Stimulated activated CD8-positive, alpha-beta memory T cell treated with anti-CD3 and anti-CD28 coated beads, Interleukin-12 subunit alpha, Interleukin-12 subunit beta, amount 100 ng/mL, for 24 hours (primary cell): ENCODE results near the gene PDE6A.
"Not testable (repeated sequence)": the region's sequence is repeated elsewhere in the genome, so short reads cannot be mapped to it uniquely, and the experiment has no call there.

Experiments
- DNase-seq: peaks from one replicate; pipeline ENCODE4 v3.0.0-alpha.2; 2020; ENCODE audit errors: extremely low read depth

PDE6A gene

DNA sequence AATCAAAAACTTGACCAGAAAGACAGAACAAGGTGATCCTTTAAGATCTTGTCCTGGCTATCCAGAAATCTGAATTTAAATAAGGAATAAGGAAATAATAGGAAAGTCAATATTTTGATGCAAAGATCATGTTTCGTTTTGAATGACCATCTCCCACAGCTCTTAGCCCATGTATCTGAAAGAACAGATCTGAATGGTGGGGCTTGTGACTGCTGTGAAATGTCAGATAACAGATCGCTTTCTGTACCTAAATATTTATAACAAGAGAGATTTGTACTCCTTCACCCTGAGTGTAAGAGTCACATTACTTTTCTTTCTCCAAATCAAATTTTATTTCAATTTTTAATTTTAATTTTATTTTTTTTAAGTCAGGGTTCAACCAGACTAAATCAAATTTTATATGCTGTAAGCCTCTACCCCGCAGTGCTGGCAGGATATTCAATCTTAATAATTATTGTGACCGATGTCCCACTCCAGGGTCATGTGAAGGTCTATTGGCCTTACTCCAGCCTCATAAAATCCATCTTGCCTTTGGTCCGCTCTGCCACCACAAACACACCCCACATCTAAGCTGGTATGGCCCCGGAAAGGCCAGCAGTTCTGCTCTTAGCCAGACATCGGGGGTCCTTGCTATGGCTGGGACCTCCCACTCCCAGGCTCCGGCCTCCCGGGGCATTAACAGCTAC lies 9.0 kb upstream of the PDE6A start:
- no peak for DNase-seq

DNA sequence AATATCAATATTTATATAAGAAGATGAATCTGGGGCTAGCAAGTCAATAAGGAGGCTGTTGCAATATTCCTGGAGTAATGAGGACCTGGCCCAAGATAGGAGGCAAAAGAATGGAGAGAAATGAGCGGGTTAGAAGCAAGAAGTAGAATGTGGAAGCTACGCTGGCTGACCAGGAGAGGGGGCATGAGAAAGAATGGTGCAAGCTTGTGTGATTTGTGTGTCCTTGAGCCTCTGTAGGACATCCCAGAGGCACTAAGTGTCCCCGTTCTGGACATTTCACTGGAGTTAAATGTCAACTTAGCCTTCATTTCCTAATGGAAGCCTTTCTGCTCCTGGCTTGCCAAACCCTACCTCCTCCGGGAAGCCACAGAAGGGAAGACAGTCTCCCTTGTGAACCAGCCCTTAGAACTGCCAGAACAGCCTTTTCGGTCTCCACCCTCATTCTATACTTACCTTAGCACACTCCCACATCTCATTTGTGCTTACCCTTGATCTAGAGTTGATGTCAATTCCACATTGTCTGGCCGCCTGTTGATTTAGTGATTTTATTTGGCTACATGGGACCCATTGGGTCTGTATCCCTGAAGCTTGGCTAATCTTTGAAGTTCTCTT lies 6.7 kb upstream of the PDE6A start:
- DNase-seq = no peak

DNA sequence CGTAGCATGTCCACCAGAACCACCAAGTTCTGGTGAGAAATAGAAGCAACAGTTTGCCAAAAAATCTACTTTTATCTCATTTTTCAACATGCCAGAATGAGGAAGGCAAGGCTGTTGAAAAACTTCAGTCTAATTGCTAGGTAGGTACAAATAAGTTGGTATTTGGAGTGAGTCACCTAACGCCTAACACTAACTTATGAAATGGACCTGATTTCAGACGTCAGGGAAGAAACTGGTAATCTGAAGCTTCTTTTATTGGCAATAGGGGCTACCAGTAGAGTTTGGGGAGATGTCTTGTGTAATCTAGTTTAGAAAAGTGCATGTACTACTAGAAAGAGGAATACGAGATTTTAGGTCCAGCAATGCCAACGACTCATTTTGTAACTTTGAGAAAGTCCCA lies 4.4 kb upstream of the PDE6A start:
- DNase-seq = no peak

DNA sequence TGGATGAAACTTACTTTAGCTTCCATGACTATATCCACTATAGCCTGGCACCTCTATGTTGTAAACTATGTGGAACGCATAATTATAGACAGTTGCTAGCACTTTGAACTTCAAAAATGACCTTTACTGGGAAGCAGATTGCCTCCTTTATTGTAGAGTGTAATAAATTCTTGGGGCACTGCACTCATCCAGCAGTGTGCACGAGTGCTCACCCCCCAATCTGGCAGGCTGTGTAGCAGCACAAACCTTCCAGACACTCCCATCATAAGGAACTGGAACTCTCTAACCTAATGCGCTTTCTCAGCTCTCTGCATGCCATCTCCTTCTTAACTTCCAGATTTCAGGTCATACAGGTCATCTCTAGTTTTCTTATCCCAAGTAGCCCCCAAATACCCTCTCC lies 1.5 kb upstream of the PDE6A start:
- no peak for DNase-seq

DNA sequence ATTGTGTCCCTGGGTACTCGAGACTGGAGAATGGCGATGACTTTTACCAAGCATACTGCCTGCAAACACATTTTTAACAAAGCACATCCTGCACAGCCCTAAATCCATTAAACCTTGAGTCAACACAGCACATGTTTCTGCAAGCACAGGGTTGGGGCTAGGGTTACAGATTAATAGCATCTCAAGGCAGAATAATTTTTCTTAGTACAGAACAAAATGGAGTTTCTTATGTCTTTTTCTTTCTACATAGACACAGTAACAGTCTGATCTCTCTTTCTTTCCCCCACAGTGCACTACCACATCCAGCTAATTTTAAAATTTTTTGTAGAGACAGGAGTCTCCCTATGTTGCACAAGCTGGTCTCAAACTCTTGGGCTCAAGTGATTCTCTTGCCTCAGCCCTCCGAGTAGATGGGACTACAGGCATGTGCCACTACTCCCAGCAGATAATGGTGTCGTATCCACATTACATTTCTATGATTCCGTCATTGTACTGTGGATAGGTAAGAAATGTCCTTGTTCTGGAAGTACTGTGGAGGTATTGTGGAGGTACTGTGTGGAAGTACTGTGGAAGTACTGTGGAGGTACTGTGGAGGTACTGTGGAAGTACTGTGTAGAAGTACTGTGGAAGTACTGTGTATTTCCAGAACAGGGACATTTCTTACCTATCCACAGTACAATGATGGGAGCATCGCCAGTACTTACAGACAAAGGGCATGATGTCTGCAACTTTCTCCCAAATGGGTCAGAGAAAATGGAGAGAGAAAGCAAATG lies 1.2 kb downstream of the PDE6A start:
- not testable (repeated sequence) for DNase-seq

DNA sequence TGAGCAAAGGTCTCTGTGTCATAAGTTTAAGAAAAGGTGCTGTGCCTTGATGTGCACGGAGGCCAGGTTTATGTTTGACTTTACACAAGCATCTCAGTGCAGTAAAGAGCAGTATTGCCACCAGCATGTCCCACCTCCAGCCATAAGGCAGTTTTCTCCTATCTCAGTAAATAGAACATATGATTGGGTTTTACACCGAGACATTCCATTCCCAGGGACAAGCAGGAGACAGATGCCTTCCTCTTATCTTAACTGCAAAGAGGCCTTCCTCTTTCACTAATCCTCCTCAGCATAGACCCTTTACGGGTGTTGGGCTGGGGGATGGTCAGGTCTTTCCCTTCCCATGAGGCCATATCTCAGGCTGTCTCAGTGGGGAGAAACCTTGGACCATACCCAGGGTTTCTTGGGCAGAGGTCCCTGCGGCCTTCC lies 1.8 kb downstream of the PDE6A start:
- not testable (repeated sequence) for DNase-seq

DNA sequence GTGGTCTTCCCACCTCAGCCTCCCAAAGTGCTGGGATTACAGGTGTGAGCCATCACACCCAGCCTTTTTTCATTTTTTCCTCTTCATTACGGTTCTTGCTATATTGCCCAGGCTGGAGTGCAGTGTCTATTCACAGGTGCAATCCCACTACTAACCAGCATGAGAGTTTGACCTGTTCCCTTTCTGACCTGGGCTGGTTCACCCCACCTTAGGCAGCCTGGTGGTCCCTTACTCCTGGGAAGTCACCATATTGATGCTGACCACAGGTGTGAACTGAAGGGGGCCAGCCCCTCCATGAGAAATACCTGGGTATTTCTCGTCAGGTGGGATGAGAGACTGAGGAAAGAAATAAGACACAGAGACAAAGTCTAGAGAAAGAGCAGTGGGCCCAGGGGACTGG lies 2.4 kb downstream of the PDE6A start:
- DNase-seq = no peak

DNA sequence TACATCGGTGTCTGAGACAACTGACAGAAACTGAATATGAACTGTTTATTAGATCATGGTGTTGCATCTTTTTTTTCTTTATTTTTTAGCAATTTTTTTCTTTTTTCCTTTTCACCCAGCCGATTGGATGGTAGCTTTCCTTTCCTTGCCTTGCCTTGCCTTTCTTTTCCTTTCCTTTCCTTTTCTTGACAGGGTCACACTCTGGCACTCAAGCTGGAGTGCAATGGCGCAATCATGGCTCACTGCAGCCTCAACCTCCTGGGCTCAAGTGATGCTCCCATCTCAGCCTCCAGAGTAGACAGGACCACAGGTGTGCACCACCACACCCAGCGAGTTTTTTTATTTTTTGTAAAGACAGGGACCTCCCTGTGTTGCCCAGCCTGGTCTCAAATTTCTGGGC lies 2.8 kb downstream of the PDE6A start:
- DNase-seq = no peak

DNA sequence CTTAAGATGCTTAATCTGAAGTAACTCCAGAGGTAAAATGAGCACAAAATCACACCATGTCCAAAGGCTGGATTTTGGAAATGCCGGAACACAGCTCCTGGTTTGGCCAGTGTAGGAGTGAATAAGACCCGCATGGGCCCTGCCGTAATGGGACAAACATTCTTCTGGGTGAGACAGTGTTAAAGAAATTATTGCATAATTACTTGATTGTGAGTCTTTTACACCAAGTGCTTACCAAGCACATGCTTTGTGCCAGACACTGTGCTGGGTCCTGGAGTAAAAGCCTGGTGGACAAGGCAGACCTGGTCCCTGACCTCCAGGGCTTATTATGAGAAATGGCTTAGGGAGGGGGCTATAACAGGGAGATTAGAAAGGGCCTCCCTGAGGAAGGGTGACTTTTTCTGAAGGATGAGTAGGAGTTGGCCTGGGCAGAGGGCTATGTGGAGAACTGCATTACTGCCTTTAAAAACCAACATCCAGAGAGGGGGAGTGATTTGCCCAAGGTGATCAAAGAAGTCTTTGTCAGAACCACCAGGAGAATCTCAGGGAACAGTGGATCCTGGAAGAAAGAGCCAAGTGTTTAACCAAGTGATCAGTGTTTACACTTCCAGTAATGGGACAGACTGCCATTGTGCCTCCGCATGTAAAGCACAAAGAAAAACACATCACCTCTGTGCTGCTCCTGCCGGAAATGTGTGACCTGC lies 3.5 kb downstream of the PDE6A start:
- DNase-seq = no peak

DNA sequence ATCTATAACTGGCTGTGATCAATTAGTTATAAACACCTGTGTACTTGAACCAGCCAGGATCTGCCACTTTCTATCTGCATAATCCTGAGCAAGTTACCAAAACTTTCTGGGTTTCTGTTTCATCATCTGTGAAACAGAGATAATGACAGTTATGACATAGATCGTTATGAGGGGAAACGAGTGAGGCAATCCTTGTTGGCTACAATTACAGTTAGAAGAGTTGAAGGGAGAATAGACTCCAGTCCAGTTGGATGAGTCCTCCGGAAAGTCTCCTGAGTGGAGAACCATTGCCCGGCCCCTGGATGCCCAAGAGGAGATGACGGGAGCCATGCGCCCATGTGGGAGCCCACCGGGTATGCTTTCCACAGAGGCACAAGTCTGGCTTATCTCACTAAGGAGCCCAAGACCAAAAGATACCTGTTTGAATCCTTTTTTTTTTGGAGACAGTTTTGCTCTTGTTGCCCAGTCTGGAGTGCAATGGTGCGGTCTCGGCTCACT lies 4.5 kb downstream of the PDE6A start:
- no peak for DNase-seq

DNA sequence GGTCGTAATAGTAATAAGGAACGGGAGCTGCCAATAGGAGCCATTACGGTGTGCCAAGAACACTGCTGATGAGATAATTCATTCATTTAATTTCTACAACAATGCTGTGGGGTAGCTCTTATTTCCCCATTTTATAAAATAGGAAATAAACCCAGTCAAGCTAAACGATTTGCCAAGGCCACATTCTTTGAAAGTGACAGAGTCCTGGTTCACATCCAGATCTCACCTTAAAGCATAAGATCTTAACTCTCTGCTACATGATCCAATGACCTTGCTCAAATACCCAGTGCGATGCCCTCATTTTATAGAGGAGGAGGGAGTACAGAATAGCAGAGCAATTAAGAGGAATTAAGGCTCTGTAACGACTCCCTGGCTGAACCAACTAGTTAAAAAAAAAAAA lies 5.0 kb downstream of the PDE6A start:
- DNase-seq = no peak

DNA sequence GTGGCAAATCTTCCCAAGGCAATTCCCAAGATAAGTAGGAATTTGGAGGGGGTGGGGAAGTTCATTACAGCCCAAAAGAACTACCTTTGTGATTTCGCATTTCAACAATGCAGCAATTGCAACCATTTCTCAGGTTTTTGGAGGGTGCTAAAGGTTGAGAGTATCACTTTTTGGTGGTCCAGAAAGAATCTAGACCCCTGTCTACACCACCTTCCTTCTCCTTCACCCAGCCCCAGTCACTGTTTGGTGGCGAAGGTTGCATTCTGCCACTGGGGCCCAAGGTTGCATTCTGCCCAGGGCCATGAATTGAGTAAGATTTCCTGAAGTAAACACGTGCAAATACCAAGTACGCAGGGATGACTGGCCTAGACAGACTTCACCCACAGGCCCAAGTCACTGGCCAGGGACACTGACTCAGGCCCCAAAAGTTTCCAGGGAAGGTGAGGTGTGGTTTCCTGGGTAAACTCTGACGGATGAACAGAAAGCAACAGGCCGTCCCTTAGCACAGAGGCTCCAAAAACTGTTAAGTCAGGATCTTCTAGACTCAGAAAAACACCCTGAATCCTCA lies 5.7 kb downstream of the PDE6A start:
- DNase-seq = no peak

DNA sequence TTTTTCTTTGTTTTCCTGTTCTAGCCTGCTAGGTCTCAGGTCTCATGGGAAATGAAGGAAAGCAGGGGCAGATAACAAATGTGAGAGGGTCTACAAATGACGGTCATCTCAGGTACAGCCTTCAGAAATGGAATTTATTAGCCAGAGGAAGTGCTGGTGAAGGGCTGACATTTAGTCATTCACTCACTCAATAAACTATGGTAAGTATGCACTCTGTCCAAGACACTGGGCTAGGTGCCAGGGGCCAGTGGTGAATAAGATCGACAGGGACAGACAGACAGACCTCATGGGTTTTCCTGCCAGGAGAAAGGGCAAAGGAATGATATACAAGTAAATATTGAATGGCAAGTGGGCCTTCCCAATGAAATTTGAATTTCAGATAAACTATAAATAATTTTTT lies 6.3 kb downstream of the PDE6A start:
- no peak for DNase-seq

DNA sequence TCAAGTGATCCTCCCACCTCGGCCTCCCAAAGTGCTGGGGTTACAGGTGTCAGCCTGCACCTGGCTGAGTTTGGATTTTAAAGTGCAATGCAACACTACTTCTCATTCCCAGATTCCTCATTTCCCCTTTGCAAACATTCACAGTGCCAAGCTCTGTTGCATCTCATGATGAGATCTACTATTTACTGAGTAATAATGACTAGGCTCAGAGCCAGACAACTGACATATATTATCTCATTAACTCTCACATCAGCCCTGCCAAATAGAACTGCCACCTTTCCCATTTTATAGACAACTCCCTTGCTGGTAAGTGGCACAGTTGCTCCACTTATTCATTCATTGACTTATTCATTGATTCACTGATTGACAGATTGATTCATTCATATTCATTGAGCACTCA lies 7.0 kb downstream of the PDE6A start:
- no peak for DNase-seq

DNA sequence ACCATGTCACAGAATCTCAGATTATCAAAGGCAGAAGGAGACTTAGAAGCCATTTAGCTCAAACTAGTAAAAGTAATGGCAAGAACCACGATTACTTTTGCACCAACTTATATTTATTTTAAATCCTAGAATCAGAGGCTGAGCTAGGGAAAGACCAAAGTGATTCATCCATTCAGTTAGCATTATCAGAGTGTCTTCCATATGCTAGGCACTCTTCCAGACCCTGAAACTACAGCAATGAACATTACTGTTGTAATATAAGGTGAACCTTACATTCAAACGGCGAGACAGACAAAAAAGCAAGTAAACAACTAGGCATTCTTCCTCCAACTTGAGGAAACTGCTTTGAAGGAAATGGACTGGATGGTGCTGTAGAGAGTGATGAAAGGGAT lies 7.9 kb downstream of the PDE6A start:
- no peak for DNase-seq

DNA sequence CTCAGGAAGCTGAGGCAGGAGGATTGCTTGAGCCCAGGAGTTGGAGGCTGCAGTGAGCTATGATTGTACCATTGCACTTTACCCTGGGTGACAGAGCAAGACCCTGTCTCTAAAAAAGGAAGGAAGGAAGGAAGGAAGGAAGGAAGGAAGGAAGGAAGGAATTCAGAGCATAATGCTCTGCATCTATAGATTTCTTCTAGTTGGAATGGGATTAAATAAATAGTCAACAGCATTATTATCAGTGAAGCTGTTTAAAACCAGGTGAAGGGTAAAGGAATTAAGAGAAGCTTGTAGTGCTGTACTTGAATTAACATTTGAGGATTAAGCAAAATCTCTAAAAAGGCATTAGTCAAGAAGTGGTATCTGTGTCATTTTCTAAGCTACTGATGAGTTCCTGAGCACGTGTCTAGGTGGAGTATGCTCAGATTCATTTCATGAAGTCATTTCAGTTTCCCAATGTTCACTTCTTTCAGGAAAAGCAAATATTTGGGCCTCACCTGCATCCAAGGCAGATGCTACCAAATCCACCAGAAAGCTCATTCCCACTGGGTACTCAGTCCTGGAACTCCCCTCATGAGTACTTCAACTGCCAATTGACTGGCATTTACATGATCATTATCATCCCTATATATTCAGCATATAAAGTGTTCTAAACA lies 8.4 kb downstream of the PDE6A start:
- DNase-seq = no peak

DNA sequence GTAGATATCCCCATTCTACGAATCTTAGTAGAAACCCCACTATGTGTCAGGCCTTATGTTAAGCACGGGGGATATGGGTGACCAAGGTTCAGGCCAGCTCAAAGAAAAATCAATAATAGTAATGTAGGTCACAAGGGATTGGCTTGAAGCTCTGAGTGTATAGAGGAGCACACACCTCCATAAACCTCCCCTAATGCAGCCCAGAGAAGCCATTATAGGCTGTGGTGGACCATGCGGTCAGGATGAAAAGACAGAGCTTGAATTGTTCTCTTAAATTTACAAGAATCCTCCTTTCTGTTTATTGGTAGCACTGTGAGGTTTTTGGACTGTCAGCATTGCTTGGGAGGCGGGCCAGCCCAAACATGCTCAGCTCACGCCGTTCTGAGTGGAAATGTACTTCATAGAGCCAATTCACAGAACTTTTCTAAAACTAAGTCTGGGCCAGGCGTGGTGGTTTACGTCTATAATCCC lies 9.1 kb downstream of the PDE6A start:
- DNase-seq = no peak

DNA sequence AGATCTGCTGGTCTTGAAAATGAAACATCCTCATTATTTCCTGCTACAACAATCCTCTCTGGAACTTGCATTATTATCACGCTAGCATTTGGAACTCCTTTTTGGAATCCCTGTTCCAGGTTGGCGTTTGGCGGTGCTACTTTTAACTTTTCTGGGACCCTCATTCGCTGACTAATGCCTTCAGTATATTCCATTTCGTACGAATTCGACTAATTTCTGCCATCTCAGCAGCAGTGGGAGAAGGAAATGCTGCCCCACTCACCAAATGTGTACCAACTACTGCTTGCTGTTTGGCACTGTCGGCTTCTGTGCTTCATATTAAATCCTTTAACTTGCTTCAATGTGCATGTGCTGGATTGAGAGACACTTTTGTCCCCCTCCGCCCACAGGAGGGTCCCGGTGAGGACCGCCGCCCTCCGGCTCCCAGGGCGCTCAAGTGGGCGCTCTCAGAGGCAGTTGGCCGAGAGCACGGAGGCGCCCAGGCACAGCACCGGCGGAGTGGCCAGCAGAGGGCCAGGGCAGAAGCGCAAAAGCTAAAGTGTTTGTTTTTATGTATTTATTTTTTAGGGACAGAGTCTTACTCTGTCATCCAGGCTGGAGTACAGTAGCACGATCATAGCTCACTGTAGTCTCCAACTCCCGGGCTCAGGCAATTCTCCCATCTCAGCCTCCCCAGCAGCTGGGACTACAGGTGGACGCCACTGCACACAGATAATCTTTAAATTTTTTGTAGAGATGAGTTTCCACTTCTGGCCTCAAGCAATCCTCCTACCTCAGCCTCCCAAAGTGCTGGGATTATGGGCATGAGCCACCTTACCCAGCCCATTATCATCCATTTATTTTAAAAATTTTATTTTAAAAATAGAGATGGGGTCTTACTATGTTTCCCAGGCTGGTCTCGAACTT lies 11.9 kb downstream of the PDE6A start:
- DNase-seq = no peak

DNA sequence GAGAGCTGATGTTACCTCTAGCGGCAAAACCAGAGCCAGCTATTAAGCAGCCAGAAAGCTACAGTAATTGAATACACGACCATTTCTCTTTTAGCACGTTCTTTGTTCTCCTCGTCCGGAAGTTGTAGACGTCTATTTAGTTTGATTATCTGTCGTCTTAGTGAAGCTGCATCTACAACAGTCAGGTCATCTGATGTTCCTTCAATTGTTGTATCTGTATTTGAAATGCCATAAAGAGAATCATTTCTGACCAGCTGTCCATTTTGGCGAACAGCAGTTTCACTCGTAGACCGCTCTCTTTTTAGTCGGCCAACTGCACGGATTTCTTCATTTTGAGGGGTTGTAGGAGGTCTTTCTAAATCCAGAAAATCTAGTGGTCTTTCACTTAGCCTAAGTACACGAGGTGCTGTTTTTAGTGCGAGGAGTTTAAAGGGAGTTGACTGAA lies 12.6 kb downstream of the PDE6A start:
- no peak for DNase-seq
